PFSK-1 (cell line): ENCODE measurements around the gene ISG20L2.

ENCODE experiments used
- FOXP2 ChIP-seq: optimal IDR thresholded peaks from 2 replicates; pipeline ENCODE3; 2011; ENCODE audit warnings: borderline replicate concordance, control low read depth, inconsistent platforms; ENCODE audit not compliant: insufficient read depth; ENCODE audit errors: extremely low read length, extremely low read depth
- POLR2AphosphoS5 ChIP-seq: IDR thresholded peaks from 2 replicates; pipeline ENCODE4 v1.6.1; 2012; ENCODE audit warnings: low read depth, mild to moderate bottlenecking, control low read depth, low read length, moderate library complexity
- REST ChIP-seq, 2 experiments: IDR thresholded peaks; 2 replicates each; pipeline versions ENCODE4 v1.6.1 to v1.8.0; 2011 to 2012; ENCODE audit warnings: low read depth in 2 of 2, low read length in 2 of 2, control low read depth in 1 of 2, inconsistent platforms in 1 of 2, mild to moderate bottlenecking in 1 of 2, moderate library complexity in 1 of 2; ENCODE audit not compliant: insufficient read depth in 1 of 2

GRCh38 chr1:156772222-156772621, 43.7 kb upstream of the ISG20L2 start:
- TF ChIP-seq POLR2AphosphoS5: no peak
- no peak for TF ChIP-seq REST (IDR thresholded peaks at IDR 0.05; ENCODE audit: insufficient read depth in 1 of 2, low read depth in 2 of 2, low read length in 2 of 2)
- TF ChIP-seq FOXP2: no peak
